Measurements from ENCODE around the gene PSTK. TPM values are rescaled to one million over a fixed set of nuclear protein-coding genes. Genes with fewer than 3 reads are reported as not detected.

The PSTK gene
- total and polyA plus RNA-seq, 9 of the 15 experiments (the other 6 are each of a cell fraction or from before 2014, with no cell fraction given), result 13.2 to 49.7 (median 18.9) TPM

DNA sequence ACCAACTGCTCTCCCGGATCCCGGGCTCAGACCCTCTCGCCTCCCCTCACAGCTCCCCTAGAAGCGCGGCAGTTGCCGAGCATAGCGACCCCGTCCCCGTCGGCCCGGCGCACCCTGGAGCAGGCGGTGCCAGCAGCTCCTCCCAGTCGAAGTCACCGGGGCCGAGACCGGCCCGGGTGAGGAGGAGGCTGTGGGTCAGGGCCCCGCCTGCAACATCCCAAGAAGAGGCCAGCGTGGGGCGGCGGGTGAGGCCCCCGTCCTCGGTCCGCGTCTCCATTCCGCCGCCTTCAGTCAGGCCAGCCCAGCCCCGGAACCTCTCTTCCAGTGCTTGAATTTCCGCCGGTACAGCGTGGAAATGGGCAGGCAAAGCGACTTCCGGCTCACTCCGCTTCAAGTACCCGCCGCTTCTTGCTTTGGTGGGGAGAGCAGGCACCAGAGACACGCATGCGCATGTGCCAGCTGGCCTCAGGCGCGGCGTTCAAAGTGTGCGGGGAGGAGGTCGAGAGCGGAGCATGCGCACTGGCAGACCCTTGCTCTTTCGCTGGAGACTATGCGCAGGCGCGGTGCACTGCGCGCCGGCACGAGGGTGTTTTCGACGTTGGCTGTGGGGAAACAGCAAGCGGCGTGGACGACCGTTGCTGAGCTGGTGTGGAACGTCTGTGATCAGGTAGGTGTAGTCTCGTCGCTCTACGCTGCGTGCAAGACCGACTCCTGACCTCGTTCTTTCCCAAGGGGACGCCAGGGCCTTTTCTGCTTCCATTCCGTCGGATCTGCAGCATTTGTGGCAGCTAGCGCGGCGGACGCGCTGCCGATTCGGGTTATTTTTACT lies 26.1 kb upstream of the PSTK start, which contains the start of gene C10orf88 (continued):
- TF ChIP-seq POLR2G (IDR thresholded peaks at IDR 0.05; ENCODE audit: low read depth, low read length) (peak; percentile 87), RCOR1 (IDR thresholded peaks at IDR 0.05; ENCODE audit: borderline replicate concordance in 1 of 2, low read depth in 2 of 2, low read length in 2 of 2) (peak in 1 of 2 experiments; percentile 39; a peak in 1 of 4 replicates), ETV1 (tag; conservative IDR thresholded peaks at IDR 0.05; ENCODE audit: low read depth) (peak; percentile 57), ZNF311 (CRISPR knock-in tag; IDR thresholded peaks at IDR 0.05) (no peak), MAZ (CRISPR knock-in tag; conservative IDR thresholded peaks at IDR 0.05 in 1 of 2, IDR thresholded peaks at IDR 0.05 in 1 of 2) (peak; percentile 72 to 88), IRF9 (tag; IDR thresholded peaks at IDR 0.05) (no peak), ZNF431 (CRISPR knock-in tag; IDR thresholded peaks at IDR 0.05) (peak; percentile 58; the same call in 1 of the 2 replicates), TSC22D4 (tag; IDR thresholded peaks at IDR 0.05) (no peak), C11orf30 (IDR thresholded peaks at IDR 0.05; ENCODE audit: low read depth) (peak; percentile 80), SMARCE1 (IDR thresholded peaks at IDR 0.05) (no peak), ZNF780A (CRISPR knock-in tag; IDR thresholded peaks at IDR 0.05) (no peak), ZFP91 (CRISPR knock-in tag; IDR thresholded peaks at IDR 0.05) (no peak), SREBF1 (IDR thresholded peaks at IDR 0.05; ENCODE audit: borderline replicate concordance, low read depth, low read length) (no peak), HNRNPL (IDR thresholded peaks at IDR 0.05; ENCODE audit: low read depth, low read length) (no peak), ARNT (IDR thresholded peaks at IDR 0.05) (no peak), SNAPC5 (CRISPR knock-in tag; IDR thresholded peaks at IDR 0.05) (no peak), NONO (IDR thresholded peaks at IDR 0.05; ENCODE audit: low read depth in 2 of 2, low read length in 1 of 2) (no peak)
- TF ChIP-seq, protein P1, sequence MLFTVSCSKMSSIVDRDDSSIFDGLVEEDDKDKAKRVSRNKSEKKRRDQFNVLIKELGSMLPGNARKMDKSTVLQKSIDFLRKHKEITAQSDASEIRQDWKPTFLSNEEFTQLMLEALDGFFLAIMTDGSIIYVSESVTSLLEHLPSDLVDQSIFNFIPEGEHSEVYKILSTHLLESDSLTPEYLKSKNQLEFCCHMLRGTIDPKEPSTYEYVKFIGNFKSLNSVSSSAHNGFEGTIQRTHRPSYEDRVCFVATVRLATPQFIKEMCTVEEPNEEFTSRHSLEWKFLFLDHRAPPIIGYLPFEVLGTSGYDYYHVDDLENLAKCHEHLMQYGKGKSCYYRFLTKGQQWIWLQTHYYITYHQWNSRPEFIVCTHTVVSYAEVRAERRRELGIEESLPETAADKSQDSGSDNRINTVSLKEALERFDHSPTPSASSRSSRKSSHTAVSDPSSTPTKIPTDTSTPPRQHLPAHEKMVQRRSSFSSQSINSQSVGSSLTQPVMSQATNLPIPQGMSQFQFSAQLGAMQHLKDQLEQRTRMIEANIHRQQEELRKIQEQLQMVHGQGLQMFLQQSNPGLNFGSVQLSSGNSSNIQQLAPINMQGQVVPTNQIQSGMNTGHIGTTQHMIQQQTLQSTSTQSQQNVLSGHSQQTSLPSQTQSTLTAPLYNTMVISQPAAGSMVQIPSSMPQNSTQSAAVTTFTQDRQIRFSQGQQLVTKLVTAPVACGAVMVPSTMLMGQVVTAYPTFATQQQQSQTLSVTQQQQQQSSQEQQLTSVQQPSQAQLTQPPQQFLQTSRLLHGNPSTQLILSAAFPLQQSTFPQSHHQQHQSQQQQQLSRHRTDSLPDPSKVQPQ (CRISPR knock-in tag; IDR thresholded peaks at IDR 0.05; ENCODE audit: borderline replicate concordance), result no peak
- TF ChIP-seq, protein P2, sequence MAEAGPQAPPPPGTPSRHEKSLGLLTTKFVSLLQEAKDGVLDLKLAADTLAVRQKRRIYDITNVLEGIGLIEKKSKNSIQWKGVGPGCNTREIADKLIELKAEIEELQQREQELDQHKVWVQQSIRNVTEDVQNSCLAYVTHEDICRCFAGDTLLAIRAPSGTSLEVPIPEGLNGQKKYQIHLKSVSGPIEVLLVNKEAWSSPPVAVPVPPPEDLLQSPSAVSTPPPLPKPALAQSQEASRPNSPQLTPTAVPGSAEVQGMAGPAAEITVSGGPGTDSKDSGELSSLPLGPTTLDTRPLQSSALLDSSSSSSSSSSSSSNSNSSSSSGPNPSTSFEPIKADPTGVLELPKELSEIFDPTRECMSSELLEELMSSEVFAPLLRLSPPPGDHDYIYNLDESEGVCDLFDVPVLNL (CRISPR knock-in tag; IDR thresholded peaks at IDR 0.05; ENCODE audit: low read depth), result peak; percentile 94
- TF ChIP-seq, protein P3, sequence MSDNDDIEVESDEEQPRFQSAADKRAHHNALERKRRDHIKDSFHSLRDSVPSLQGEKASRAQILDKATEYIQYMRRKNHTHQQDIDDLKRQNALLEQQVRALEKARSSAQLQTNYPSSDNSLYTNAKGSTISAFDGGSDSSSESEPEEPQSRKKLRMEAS (CRISPR knock-in tag; IDR thresholded peaks at IDR 0.05), result peak; percentile 99

Data from K562 (cell line).